NCI-H2107 (cell line): ENCODE data around the gene CD44.
"Not testable (repeated sequence)": the region's sequence is repeated elsewhere in the genome, so short reads cannot be mapped to it uniquely, and the experiment has no call there.

Source experiments
- DNase-seq: peaks from one replicate; lab custom pipeline; 2025; lab: John Stamatoyannopoulos, UW

CD44 gene

GRCh38 chr11:35214792-35215193 lies 75.8 kb downstream of the CD44 start:
- DNase-seq, result no peak

- no peak for DNase-seq
These were observed 77.0 kb downstream of the CD44 start for GRCh38 chr11:35215945-35216344.

- no peak for DNase-seq
These were observed 78.1 kb downstream of the CD44 start for GRCh38 chr11:35216962-35217678.

GRCh38 chr11:35218956-35219355 lies 80.0 kb downstream of the CD44 start:
- no peak for DNase-seq

GRCh38 chr11:35223371-35223796 lies 84.4 kb downstream of the CD44 start:
- no peak for DNase-seq

GRCh38 chr11:35223991-35224390 lies 85.0 kb downstream of the CD44 start:
- DNase-seq, result no peak

GRCh38 chr11:35225946-35226520 lies 87.1 kb downstream of the CD44 start:
- DNase-seq, result no peak

GRCh38 chr11:35226756-35227155 lies 87.8 kb downstream of the CD44 start:
- DNase-seq, result not testable (repeated sequence)

GRCh38 chr11:35227576-35228327 lies 88.8 kb downstream of the CD44 start:
- DNase-seq, result no peak

GRCh38 chr11:35228328-35228725 lies 89.4 kb downstream of the CD44 start:
- no peak for DNase-seq

GRCh38 chr11:35230388-35230787 lies 91.4 kb downstream of the CD44 start:
- no peak for DNase-seq

- no peak for DNase-seq
These were observed 92.3 kb downstream of the CD44 start for GRCh38 chr11:35231076-35231860.

- no peak for DNase-seq
These were observed 93.9 kb downstream of the CD44 start for GRCh38 chr11:35232891-35233330.

- no peak for DNase-seq
These were observed 94.5 kb downstream of the CD44 start for GRCh38 chr11:35233518-35233917.

- no peak for DNase-seq
These were observed 95.6 kb downstream of the CD44 start for GRCh38 chr11:35234460-35235156.

GRCh38 chr11:35235157-35235468 lies 96.1 kb downstream of the CD44 start:
- DNase-seq, result no peak

- DNase-seq, result no peak
These were observed 96.5 kb downstream of the CD44 start for GRCh38 chr11:35235498-35235897.

- no peak for DNase-seq
These were observed 97.1 kb downstream of the CD44 start for GRCh38 chr11:35235936-35236666.

- DNase-seq, result no peak
These were observed 97.7 kb downstream of the CD44 start for GRCh38 chr11:35236667-35237003.

GRCh38 chr11:35237351-35237750 lies 98.4 kb downstream of the CD44 start:
- no peak for DNase-seq
